Measurements from ENCODE around the gene PBX4. TPM values are rescaled to one million over a fixed set of nuclear protein-coding genes. Genes with fewer than 3 reads are reported as not detected.
A peak's percentile ranks its signal among the peaks of the same experiment; 100 is the strongest.
"Not testable (repeated sequence)": the region's sequence is repeated elsewhere in the genome, so short reads cannot be mapped to it uniquely, and the experiment has no call there.

Gene PBX4
- 1.8 TPM for polyA plus RNA-seq (ENCODE audit: insufficient read length)

DNA sequence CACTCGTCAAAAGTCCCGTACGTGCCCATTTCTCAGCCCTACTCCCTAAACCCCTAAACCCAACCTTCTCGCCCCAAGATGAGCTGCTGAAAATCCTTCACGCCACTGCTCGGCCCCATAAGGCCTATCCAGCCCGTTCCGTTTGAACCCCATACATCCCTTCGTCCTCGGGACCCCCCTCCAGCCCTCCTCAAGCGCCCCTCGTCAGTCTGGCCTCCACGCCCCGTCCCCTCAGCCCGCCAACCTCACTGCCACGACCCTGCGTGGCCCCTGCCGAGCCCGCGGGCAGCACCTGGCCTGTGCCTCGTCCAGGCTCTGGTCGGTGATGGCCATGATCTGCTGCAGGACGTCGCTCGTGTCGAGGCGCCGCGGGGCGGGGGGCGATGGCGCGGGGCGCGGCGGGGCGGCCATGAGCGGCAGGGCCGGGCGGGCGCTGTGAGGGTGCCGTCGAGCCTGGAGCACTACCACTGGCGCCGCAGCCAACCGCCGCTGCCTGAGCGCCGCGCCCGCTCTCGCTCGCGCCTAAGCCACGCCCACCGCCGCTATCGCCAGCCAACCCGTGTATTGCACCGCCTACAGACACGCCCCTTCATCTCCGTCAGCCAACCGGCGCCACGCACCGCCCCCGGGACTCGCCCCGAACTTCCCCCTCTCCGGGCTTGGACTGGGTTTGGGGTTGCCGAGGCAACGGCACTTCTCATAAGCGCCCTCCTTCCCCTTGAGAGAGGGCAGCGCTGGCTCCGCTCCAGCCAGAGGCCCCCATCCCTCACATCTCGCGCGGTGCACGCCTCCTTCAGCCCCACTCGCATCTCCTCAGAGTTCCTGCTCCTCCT, at the start of gene PBX4:
TSS of gene PBX4 (minus strand) at position 469 of the 833 bp plus-strand sequence. CDS start at position 411, 58 bp downstream.
- DNase-seq (ENCODE audit: low read depth): peak; percentile 72

DNA sequence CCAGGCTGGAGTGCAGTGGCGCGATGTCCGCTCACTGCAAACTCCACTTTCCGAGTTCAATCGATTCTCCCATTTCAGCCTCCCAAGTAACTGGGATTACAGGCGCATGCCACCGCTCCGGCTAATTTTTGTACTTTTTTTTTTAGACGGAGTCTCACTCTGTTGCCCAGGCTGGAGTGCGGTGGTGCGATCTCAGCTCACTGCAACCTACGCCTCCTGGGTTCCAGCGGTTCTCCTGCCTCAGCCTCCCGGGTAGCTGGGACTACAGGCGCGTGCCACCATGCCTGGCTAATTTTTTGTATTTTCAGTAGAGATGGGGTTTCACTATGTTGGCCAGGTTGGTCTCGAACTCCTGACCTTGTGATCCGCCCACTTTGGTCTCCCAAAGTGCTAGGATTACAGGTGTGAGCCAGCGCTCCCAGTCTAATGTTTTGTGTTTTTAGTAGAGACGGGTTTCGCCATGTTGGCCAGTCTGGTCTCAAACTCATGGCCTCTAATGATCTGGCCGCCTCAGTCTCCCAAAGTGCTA, 47.0 kb upstream of the PBX4 start:
- not testable (repeated sequence) for DNase-seq (ENCODE audit: low read depth)

DNA sequence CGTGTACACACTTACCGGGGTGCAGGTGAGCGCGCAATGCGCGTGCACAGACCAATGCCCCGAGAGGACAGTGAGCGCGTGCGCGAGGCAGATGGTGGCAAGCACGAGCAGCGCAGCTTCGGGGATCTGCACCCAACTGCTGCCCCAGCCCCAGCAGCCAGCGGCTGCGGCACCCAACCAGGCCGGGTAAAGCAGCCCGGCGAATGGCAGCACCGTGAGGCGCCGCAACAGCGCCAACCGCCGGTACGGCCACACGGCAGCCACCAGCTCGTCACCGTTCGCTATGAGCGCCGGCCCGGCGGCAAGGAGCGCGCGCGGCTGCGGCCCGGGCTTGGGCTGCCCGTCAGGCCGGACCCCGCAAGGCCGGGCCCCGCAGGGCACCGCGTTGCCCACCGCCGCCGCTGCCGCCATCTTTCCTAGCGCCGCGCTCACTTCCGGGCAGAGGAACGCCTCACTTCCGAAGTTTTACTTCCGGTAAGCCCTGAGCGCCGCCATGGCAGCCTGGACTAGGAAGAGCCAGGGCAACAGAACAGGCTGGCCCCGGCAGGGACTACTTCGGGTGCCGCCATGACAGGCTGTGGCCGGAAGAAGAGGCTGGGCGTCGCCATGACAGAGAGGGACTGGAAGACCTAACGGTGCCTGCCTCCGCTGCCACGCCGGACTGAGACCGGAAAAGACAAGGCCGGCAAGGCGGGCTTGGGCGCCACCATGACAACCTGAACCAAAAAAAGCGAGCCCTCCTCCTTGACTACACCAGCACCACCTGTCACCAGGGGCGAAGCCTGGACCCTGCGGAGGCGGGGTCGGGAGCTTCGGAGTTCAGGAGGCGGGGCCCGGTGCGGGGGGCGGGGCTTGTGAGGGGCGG, 45.0 kb upstream of the PBX4 start, which contains the start of gene ATP13A1:
TSS of gene ATP13A1 (minus strand) at position 421 of the 865 bp plus-strand sequence. CDS start at position 411, 10 bp downstream.
- DNase-seq (ENCODE audit: low read depth): peak; percentile 94

DNA sequence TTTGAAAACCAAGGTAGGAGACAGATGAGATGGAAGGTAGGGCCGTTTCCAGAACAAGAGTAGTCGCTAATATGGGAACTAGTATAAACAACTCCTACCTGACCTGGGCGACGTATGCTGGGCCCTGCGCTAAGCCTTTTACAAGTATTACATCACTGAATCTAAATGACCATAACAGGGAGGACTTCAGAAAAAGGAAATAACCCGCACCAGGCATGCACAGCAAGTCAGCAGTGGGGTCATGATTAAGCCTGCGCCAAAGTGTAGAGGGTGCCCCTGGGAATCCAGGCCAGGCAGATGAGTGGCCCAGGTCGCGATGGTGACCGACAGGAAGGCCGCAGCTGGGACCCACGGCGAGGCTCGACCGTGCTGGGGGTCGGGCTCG, 44.4 kb upstream of the PBX4 start:
- DNase-seq (ENCODE audit: low read depth): no peak

- DNase-seq (ENCODE audit: low read depth): no peak
Measured at GRCh38 chr19:19662344-19662743, 43.9 kb upstream of the PBX4 start.

GRCh38 chr19:19661675-19662251, 43.3 kb upstream of the PBX4 start:
- no peak for DNase-seq (ENCODE audit: low read depth)

DNA sequence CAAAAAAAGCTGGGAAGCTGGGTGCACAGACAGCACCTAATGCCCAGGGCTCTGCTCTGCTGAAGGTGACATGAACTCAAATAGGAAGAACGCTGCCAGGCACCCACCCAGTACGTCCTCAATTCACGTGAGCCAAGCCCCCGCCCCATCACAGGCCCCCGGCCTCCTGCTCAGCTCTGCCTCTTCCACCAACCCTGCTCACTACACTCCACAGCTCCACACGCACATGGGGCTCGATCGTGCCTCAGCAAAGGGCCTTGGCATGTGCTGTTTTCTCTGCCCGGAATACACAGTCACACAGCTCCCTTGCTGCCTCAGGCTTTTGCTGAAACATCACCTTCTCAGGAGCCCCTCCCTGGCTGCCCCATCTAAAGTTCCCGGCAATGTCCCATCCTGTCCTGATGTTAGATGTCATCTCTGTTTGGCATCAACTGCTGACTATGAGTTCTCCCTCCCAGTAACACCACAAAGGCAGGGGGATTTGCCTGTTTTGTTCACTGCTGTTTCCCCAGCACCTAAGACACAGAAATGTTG, 42.7 kb upstream of the PBX4 start:
- DNase-seq (ENCODE audit: low read depth): no peak

GRCh38 chr19:19659646-19660245, 41.3 kb upstream of the PBX4 start:
- no peak for DNase-seq (ENCODE audit: low read depth)

DNA sequence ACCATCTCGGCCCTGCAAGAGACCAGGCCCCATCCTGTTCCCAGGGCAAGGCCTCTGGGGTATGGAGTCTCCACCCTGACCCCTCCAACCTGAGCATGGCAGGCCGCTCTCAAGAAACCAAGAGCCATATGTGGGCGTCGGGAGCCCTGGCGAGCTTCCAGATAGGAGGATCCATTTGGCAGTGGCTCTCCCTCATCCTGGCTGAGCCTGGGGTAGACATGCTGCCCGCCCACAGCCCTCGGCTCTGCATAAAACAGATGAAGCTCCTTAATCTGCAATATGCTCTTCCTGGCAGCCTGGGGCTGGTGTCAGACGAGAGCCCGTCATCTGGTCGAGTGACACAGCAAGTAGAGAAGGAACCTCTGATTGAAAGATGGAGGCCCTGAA, 38.9 kb upstream of the PBX4 start:
- DNase-seq (ENCODE audit: low read depth): no peak

DNA sequence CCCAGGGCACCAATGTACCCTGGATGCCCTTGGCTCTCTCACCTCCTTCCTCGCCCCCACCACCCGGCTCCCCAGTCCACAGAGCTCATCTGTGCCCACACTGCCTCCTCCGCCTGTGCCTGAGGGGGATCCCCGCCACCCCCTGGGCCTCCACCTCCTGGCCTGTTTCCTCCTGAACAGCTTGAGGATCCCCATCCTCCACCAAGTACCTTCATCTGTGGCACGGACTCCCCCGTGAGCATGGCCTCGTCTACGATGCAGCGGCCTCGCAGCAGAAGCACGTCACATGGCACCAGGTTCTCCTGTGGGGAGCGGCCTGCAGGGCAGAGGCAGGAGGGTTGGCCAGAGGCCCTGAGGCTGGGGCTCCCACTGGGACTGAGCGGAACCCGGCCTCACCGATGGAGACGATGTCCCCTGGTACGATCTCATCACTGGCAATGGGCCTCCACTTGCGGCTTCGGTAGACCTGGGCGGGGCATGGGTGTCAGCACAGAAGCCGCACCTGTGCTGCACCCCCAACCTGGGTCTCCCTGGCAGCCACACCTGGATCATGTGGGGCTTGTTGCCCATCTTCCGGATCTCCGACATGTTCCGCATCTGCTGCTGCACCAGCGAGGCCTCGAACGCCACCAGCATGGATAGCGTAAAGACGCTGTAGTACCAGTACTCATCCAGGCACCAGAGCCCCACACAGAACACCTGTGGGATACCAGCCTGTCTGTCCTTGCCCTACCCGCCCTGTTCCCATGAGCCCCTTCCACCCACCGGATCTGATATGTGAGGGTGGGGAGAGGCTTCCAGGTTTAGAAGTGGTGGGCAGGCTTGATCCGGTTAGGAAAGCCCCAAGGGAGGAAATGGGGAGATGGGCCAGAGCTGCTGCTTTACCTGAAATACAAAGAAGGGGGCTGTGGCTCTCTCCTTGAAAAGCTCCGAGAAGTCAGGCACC, 38.2 kb upstream of the PBX4 start:
- no peak for DNase-seq (ENCODE audit: low read depth)

DNA sequence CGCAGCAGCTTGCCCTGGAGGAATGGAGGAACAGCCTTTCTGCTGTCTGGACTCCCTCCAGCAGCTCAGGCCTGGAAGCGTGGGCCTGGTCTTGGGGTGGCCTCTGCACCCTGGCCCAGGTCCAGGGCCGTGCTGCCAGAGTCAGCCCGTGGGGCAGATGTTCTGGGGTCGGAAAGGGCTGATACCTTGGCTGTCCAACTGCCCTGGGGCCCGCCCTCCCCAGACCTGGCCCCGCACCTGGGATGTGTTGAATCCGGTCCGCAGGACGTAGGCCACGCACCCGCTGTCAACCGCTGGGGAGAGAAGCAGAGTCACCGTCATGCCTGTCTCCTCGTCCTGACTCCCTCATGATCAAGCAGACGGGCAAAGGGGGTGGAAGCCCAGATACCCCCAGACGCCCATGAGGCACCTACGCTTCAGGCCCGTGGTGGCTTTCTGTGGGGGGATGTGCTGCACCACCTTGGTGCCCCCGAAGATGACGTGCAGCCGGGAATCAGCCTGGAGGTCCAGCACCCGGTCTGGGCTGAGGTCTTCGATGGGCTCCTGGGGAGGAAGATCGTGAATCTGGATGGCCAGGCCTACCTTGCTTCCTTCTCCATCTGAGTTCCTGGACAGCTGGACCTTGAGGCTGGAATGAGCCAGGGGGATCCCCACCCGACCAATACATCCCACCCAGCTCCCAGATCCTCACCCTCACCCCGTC, 37.3 kb upstream of the PBX4 start:
- DNase-seq (ENCODE audit: low read depth): no peak

DNA sequence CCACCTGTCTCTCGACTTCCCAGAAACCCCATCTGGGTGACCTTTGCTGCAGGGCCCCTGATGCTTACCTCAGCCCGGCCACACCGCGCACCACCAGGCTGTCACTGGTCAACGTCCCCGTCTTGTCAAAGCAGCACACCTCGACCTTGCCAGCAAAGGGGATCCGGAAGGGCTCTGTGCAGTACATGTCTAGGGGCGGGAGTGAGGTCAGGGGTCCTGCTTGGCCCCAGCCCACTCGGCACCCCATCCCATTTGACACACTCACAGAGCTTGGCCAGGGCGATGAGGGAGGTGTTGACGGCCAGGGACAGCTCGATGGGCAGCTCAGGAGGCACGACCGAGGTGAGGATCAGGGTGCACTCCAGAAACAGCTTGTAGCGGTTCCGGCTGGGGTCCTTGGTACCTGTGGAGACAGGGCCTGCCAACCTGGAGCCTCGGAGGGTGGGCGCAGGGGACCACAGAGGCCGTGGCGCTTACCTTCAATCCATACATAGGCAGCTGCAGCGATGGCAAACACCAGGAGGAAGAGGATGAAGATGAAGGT, 36.6 kb upstream of the PBX4 start:
- no peak for DNase-seq (ENCODE audit: low read depth)

DNA sequence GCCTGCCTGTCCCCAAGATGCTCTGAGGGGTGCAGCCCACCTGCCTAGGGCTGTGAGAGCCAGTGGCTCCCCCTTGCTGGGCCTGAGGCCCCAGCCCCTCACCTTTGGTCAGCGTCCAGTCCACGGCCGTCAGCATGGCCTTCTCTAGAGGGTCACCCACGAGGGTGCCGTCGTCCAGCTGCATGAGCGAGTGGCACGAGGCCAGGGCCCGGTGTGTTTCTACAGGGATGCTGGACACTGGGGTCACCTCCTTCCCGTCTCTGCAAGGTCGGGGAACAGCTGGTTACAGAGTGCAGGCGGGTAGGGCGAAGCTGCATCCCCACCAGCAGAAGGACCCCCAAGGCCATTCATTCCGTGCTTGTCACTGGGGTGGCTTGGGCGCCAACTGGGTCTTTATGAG, 36.0 kb upstream of the PBX4 start:
- no peak for DNase-seq (ENCODE audit: low read depth)

GRCh38 chr19:19653597-19654147, 35.2 kb upstream of the PBX4 start:
- no peak for DNase-seq (ENCODE audit: low read depth)

DNA sequence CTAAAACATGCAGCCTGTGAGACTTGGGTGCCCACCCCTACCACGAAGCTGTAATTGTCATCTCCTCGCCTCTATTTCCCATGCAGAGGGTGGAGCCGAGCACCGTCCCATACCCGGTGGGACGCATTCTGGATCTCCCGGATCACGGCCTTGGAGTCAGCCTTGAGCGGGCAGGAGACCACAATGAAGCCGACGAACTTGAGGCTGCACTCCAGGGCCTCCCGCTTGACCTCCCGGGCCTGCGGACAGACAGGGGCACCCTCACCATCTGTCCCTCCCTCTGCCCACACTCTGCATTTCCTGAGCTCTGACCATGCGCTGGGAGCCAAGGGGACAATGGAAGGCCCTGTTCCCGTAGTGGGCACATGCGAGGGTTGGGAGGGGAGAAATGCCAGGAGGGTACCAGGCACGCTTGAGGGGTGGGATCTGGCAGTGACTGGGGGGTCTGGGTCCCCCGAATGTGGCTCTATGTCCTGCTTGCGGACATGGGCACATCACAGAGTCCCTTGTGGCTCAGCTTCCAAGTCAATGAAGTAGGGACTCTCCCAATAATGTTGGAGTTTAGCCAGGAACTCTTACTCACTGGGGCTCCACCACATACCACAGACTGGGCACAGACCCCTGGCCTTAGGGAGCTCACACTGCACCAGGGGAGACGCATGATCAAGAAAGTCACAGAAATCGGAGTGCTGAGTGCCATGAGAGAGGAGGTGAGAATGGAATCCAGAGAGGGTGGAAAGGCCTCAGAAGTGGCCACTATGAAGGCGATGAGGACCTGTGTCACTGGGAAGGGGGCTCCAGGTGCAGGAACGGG, 34.2 kb upstream of the PBX4 start:
- DNase-seq (ENCODE audit: low read depth): no peak

DNA sequence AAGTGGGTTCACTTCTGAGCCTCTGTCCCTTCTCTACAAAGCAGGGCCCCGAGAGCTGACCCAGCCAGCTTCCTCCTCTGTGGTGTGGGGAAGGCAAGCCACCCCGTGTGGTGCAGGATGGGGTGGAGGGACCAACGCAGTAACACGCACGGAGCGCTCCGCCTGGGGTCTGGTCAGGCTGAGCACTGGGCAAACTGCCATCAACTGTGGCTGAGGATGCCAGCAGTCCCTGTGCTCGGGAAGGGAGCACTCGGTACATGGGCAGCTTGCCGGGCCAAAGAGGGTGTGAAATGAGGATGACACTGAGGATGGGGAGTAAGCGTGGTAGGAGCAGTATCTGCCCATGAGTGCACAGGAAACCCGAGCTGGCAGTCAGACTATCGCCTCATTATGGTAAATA, 32.6 kb upstream of the PBX4 start:
- DNase-seq (ENCODE audit: low read depth): no peak

GRCh38 chr19:19650331-19650730, 31.8 kb upstream of the PBX4 start:
- DNase-seq (ENCODE audit: low read depth): no peak

- no peak for DNase-seq (ENCODE audit: low read depth)
Measured at GRCh38 chr19:19649580-19649995, 31.1 kb upstream of the PBX4 start.

Data from forelimb muscle (tissue), 1 donor.